NT2/D1 (cell line): ENCODE data around the gene ASIC2.

ENCODE experiments used
- YY1 ChIP-seq: IDR thresholded peaks from 2 replicates; pipeline ENCODE4 v1.6.1; 2011; ENCODE audit not compliant: insufficient read length, insufficient read depth
- ZNF274 ChIP-seq: IDR thresholded peaks from 2 replicates; pipeline ENCODE4 v1.6.1; 2011; ENCODE audit warnings: mild to moderate bottlenecking, low read depth, low read length

DNA sequence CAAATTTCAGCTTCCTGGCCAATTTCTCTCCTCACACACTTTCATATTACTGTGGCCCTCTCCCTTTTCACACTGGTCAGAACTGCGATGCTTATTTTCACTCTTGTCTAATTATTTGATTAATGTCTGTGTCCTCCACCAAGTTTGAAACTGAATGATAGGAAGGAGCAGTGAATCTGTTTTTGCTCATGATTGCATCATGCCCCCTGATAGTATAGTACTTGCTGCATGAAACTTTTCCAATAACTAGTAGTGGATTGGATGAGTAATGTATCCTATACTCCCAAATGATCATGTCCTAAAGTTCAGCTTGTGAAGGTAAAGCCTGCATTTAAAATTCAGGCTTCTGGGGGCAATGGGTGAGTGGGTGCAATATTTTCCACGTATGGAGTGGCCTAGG, 121.2 kb downstream of the ASIC2 start:
- TF ChIP-seq YY1 = no peak
- TF ChIP-seq ZNF274 = no peak
